BLaER1 (cell line): ENCODE results near the gene NRN1.
"Not testable (repeated sequence)": the region's sequence is repeated elsewhere in the genome, so short reads cannot be mapped to it uniquely, and the experiment has no call there.

ENCODE experiments used
- H3K27ac ChIP-seq: shearing (Covaris generic); formaldehyde crosslinking; 2 replicates; pipeline ENCODE4 v1.8.1; 2022
- H3K27me3 ChIP-seq: shearing (Covaris generic); formaldehyde crosslinking; 2 replicates; pipeline ENCODE4 v1.8.1; 2022
- H3K36me3 ChIP-seq: shearing (Covaris generic); formaldehyde crosslinking; 2 replicates; pipeline ENCODE4 v1.8.1; 2022
- H3K4me1 ChIP-seq: shearing (Covaris generic); formaldehyde crosslinking; 2 replicates; pipeline ENCODE4 v1.8.1; 2022
- H3K4me2 ChIP-seq: shearing (Covaris generic); formaldehyde crosslinking; 2 replicates; pipeline ENCODE4 v1.8.1; 2022
- H3K4me3 ChIP-seq: shearing (Covaris generic); formaldehyde crosslinking; 2 replicates; pipeline ENCODE4 v1.8.1; 2022
- H3K9ac ChIP-seq: shearing (Covaris generic); formaldehyde crosslinking; 2 replicates; pipeline ENCODE4 v1.8.1; 2022
- H3K9me3 ChIP-seq: shearing (Covaris generic); formaldehyde crosslinking; 2 replicates; pipeline ENCODE4 v1.8.1; 2022
- H4K20me1 ChIP-seq: shearing (Covaris generic); formaldehyde crosslinking; 2 replicates; pipeline ENCODE4 v1.8.1; 2022
- Cebpa-rat ChIP-seq: shearing (Covaris generic); IDR thresholded peaks from 2 replicates; pipeline ENCODE4 v1.8.1; 2022

NRN1 gene

DNA sequence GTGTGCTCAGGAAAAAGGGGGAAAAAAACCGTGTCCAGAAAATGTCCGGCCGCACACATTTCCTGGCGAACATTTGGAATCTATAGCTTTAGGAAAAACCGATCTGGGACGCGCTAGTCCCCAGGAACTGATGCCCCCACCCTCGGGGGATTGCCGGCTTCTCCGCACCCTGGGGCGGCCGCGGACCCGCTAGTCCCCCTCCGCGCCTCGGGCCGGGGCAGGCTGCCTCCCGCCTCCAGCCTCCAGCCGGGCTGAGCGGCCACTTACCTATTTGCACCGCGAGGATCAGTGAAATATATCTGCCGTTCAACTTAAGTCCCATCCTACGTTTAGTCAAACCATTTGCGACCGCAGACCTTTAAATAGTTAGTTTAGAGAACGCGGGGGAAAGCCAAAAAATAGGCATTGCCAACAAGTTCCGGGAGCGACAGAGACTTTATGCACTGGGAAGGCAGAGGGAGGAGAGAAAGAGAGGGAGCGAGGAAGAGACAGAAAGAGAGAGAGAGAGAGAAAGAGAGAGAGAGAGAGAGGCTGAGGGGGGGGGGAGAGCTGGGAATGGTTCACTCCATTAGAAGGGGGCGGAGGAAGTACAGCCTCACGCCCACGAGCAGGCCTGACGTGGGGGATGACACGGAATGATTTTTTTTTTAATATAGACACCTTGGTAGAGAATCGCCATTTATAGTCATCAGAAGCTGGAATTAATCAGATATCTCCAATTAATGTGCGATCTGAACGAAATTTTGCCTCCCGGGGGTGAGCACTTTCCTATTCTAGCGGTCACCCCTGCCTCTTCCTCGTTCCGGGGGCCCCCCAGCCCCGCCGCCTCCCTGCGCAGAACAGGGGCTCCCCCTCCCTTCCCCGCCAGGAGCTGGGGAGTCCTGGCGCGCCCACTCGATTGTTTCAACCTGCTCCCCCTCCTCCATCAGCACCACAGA is at the start of gene NRN1:
NRN1 (minus strand) TSS at position 498 of the 938 bp plus-strand sequence; CDS start at position 322, 176 bp downstream.
- H3K27ac ChIP-seq, result no peak within 1 kb of the TSS
- H3K4me3 ChIP-seq, result peak within 1 kb of the TSS; percentile 69
- peaks cover 83% of the 10 kb centered on the region for H3K27me3 ChIP-seq
- H3K4me1 ChIP-seq, result peaks cover 33% of the 10 kb centered on the region
- H3K36me3 ChIP-seq, result no peaks in the 10 kb centered on the region
- no peak within 1 kb of the TSS for H3K9ac ChIP-seq
- H3K4me2 ChIP-seq, result peak within 1 kb of the TSS; percentile 94
- H3K9me3 ChIP-seq, result no peaks in the 10 kb centered on the region
- TF ChIP-seq Cebpa-rat, result no peak
- H4K20me1 ChIP-seq, result peaks cover 67% of the 10 kb centered on the region

DNA sequence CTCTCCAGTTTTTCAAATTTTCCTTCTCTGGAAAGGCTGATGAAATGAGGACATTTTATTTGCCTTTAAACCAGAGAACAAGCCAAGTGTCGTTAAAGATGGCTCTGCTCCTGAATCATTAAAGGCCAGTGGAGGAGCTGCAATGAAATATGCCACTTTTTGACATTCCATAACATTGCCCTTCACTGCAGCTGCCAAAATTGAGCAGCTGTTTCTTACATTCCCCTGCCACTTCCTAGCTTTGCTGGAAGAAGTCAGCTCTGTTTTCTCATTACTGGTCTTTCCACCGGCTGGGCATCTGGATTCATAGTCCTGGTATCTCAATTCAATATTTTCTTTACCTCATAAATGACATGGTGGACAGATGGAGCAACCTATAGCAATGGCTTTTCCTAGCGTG is 45.5 kb upstream of the NRN1 start:
- no peak for TF ChIP-seq Cebpa-rat
- Histone ChIP-seq H3K27me3 (no peaks in the 10 kb centered on the region), H3K27ac (no peak overlapping the region)

DNA sequence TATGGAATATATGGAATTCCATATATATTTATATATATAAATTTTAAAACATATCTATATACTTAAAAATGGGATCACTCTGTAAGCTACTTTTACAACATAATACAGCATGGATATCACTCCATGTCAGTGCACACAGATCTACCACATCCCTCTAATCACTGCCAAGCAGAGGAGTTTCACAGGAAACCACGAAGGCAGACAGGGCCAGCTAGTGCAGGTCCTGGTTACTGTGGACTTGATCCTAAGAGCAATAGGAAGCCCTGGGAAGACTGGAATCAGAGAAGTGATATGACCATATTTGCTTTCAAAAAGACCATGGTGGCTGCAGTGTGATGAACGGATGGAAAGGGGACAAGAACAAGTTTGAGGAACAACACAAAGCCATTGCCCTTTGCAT is 40.0 kb upstream of the NRN1 start:
- no peaks in the 10 kb centered on the region for H3K4me1 ChIP-seq
- H3K9ac ChIP-seq, result no peak overlapping the region
- peaks cover 17% of the 10 kb centered on the region for H3K27me3 ChIP-seq
- no peak overlapping the region for H3K4me2 ChIP-seq
- H3K36me3 ChIP-seq, result no peaks in the 10 kb centered on the region
- H3K27ac ChIP-seq, result no peak overlapping the region
- TF ChIP-seq Cebpa-rat, result no peak
- no peaks in the 10 kb centered on the region for H3K9me3 ChIP-seq
- H4K20me1 ChIP-seq, result peaks cover under 1% of the 10 kb centered on the region; the same call in 1 of the 2 replicates
- no peak overlapping the region for H3K4me3 ChIP-seq

More for the DNA sequence above, 45.5 kb upstream of the NRN1 start:
- Histone ChIP-seq H3K36me3 (no peaks in the 10 kb centered on the region), H3K9ac (no peak overlapping the region), H3K9me3 (no peaks in the 10 kb centered on the region), H3K4me3 (no peak overlapping the region), H4K20me1 (no peaks in the 10 kb centered on the region), H3K4me2 (no peak overlapping the region), H3K4me1 (no peaks in the 10 kb centered on the region)

DNA sequence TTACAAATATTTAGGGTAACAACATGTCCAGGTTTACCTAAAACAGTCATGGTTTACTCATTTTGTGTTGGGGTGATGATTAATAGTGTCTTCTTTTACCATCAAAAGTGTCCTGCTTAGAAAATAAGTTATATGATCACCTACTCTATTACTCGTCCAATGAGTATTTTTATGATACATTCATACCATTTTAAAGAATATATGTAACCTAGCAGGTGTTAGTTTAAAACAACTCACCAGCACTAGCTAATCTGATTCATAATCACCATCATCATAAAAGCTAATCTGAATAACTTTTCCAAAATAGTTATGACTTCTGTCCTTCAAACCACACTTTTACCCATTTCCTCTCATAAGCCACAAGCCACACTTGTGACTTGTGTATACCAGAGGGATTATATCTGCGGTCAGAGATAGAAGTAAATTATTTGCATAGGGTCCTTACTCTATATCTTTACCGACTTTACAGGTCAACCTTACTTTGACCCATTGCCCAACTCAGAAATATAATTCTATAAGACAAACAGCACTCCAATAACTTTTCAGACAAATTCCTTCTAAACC is 33.3 kb upstream of the NRN1 start:
- Histone ChIP-seq H3K9me3 (peaks cover 3% of the 10 kb centered on the region; the same call in 1 of the 2 replicates), H4K20me1 (peaks cover 7% of the 10 kb centered on the region; the same call in 1 of the 2 replicates), H3K27ac (no peak overlapping the region), H3K9ac (no peak overlapping the region), H3K4me3 (no peak overlapping the region), H3K36me3 (no peaks in the 10 kb centered on the region), H3K27me3 (peaks cover 33% of the 10 kb centered on the region), H3K4me2 (peak overlapping the region; percentile 59), H3K4me1 (peaks cover 16% of the 10 kb centered on the region)
- no peak for TF ChIP-seq Cebpa-rat

DNA sequence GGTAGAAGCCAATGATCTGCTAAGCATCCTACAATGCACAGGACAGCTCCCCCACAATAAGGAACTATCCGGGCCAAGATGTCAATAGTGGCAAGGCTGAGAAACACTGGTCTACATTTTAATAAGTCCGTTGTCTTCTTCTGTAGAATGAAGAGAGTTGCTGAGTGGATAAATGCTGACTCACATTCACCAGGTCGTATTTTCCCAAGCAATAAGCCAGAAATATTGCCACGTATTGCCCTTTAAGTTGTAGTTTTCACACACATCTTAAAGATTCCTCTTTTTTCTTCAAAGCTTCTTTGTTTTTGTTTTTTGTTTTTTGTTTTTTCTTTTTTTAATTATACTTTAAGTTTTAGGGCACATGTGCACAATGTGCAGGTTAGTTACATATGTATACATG is 30.5 kb upstream of the NRN1 start:
- Histone ChIP-seq H3K27ac (no peak overlapping the region), H4K20me1 (peaks cover 7% of the 10 kb centered on the region; the same call in 1 of the 2 replicates), H3K4me3 (no peak overlapping the region), H3K36me3 (no peaks in the 10 kb centered on the region), H3K9ac (no peak overlapping the region), H3K27me3 (peaks cover 22% of the 10 kb centered on the region), H3K4me2 (no peak overlapping the region), H3K4me1 (peaks cover 16% of the 10 kb centered on the region), H3K9me3 (peaks cover 3% of the 10 kb centered on the region; the same call in 1 of the 2 replicates)
- TF ChIP-seq Cebpa-rat, result no peak

GRCh38 chr6:6033858-6034257 is 27.1 kb upstream of the NRN1 start:
- H3K4me3 ChIP-seq, result no peak overlapping the region
- H3K9me3 ChIP-seq, result peaks cover 3% of the 10 kb centered on the region; the same call in 1 of the 2 replicates
- H4K20me1 ChIP-seq, result no peaks in the 10 kb centered on the region
- no peaks in the 10 kb centered on the region for H3K36me3 ChIP-seq
- H3K4me1 ChIP-seq, result no peaks in the 10 kb centered on the region
- no peak overlapping the region for H3K27ac ChIP-seq
- 0 out of 2 replicates have a peak, but pooled peaks cover 5% of the 10 kb centered on the region for H3K27me3 ChIP-seq
- no peak overlapping the region for H3K9ac ChIP-seq
- no peak overlapping the region for H3K4me2 ChIP-seq
- TF ChIP-seq Cebpa-rat, result no peak

- Histone ChIP-seq H4K20me1 (no peaks in the 10 kb centered on the region), H3K4me3 (no peak overlapping the region), H3K9ac (no peak overlapping the region), H3K27ac (no peak overlapping the region), H3K4me2 (no peak overlapping the region), H3K9me3 (no peaks in the 10 kb centered on the region), H3K4me1 (no peaks in the 10 kb centered on the region), H3K36me3 (no peaks in the 10 kb centered on the region), H3K27me3 (no peaks in the 10 kb centered on the region)
- no peak for TF ChIP-seq Cebpa-rat
Measured at GRCh38 chr6:6026513-6027205, 19.9 kb upstream of the NRN1 start.

DNA sequence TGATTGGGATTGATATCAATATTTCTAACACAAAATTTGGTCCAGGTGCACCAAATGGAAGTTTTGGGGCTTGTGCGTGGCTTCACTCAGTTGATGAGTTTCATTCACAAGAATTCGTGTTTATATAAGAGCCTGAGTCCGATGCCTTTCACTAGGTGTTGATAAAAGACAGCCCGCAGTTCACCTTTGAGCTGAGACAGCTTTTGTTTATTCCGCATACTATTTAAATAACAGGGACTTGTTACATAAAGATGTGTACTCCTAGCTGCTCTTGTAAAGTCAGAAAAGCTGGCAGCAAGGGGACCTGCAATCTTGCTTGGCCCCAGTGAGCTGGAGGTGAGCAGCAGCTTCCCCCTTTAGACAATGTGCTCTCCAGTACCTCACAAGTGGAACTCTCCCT is 19.0 kb upstream of the NRN1 start:
- Histone ChIP-seq H3K4me3 (no peak overlapping the region), H3K36me3 (no peaks in the 10 kb centered on the region), H3K4me2 (no peak overlapping the region), H3K9me3 (no peaks in the 10 kb centered on the region), H3K9ac (no peak overlapping the region), H4K20me1 (no peaks in the 10 kb centered on the region), H3K27me3 (no peaks in the 10 kb centered on the region), H3K27ac (no peak overlapping the region), H3K4me1 (no peaks in the 10 kb centered on the region)
- TF ChIP-seq Cebpa-rat, result no peak

GRCh38 chr6:6024220-6024619 is 17.5 kb upstream of the NRN1 start:
- Histone ChIP-seq H3K4me2 (no peak overlapping the region), H4K20me1 (no peaks in the 10 kb centered on the region), H3K27ac (no peak overlapping the region), H3K4me1 (no peaks in the 10 kb centered on the region), H3K9me3 (no peaks in the 10 kb centered on the region), H3K27me3 (no peaks in the 10 kb centered on the region), H3K4me3 (no peak overlapping the region), H3K36me3 (no peaks in the 10 kb centered on the region), H3K9ac (no peak overlapping the region)
- no peak for TF ChIP-seq Cebpa-rat

GRCh38 chr6:6022841-6023240 is 16.1 kb upstream of the NRN1 start:
- not testable (repeated sequence) for H3K27me3 ChIP-seq, H3K27ac ChIP-seq, H3K4me2 ChIP-seq, H3K9me3 ChIP-seq, H3K4me1 ChIP-seq, H3K4me3 ChIP-seq, H4K20me1 ChIP-seq, H3K9ac ChIP-seq, H3K36me3 ChIP-seq
